GM18873 (cell line): ENCODE measurements around the gene C19orf53.

Experiments
- ATAC-seq: cut with Tn5 transposase; IDR thresholded peaks from one replicate; pipeline ENCODE4 v1.9.1; 2021; ENCODE audit warnings: mild to moderate bottlenecking, moderate library complexity, moderate number of reproducible peaks; ENCODE audit not compliant: unreplicated experiment, low FRiP score

The C19orf53 gene

DNA sequence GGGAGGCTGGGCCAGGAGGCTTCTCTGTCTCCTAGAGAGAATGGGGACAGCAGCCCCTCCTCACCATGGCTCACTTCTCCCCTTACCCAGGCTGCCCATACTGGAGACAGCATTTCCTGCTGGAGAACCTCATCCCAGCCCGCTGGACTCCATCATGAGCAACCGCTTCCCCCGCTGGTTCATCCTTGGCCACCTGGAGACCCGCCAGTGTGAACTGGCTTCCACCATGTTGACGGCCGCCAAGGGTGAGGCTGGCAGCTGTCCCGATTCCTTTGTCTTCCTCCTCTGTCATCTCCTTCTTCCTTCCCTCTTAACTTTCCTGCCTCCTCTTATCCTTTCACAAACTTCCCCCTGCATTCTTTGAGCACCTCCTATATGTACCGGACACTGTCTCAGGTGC lies 49.0 kb downstream of the C19orf53 start:
- ATAC-seq = no peak

DNA sequence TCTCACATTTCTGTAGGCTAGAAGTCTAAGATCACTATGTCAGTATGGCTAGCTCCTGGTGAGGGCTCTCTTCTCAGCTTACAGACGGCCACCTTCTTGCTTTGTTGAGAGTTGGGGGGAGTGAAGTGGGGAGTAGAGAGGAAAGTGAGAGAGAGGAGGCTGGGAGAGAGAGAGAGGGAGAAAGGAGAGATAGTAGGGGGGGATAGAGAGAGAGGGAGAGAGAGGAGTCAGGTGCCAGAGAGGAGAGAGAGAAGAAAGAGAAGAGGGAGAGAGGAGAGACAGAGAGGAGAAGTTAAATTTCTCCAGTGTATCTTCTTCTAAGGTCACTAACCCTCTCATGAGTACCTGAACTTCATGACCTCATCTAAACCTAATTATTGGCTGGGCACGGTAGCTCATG lies 49.6 kb downstream of the C19orf53 start:
- ATAC-seq = no peak

DNA sequence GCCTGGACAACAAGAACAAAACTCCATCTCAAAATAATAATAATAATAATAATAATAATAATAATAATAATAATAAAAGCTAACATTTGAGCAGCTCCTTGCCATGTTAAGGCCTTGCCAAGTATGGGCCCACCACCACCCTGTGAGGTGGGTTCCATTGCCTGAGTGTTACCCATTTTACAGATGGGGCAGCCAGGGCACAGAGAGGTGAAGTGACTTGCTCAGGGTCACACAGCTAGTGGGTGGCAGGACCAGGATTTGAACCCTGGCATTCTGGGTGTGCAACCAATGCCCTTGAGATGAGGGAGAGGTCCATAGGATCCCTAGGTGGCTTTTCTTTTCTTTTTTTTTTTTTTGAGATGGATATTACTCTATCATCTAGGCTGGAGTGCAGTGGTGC lies 50.4 kb downstream of the C19orf53 start:
- no peak for ATAC-seq

DNA sequence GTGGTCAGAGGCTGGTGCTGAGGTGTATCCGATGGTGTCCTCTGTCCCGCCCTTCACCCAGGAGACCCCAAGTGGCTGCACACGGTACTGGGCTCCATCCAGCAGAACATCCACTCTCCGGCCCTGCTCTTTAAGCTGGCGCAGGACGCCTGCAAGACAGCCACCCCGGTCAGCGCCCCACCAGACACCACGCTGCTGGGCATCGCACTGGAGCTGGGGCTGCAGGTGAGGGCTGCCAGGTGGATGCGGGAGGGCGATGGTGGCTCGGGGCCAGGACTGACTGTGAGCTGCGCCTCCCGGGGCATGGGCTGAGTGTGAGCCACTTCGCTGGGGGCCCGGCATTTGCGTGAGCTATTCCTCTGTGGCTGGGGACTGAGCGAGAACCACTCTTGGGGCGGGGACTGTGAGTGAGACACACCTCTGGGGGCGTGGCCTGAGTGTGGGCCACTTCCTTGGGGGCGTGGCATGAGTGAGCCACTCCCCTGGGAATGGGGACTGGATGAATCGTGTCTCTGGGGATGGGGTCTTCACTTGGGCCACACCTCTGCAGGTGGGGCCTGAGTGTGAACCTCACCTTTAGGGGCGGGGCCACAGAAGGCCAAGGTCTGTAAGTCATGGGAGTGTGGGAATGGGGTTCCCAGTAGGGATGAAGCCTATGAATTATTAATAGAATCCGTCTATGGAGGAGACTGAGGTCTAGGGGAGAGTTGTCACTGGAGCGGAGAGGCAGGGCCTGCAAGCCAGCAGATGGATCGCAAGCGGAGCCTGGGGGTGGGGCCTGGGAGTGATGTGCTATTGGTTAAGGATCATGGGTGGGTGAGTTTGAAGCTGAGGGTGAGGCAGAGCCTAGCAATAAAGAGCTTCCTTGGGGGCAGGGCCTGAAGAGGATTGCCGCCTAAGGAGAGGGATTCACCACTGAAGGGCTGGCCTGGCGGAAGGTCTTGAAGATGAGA lies 51.5 kb downstream of the C19orf53 start:
- no peak for ATAC-seq

DNA sequence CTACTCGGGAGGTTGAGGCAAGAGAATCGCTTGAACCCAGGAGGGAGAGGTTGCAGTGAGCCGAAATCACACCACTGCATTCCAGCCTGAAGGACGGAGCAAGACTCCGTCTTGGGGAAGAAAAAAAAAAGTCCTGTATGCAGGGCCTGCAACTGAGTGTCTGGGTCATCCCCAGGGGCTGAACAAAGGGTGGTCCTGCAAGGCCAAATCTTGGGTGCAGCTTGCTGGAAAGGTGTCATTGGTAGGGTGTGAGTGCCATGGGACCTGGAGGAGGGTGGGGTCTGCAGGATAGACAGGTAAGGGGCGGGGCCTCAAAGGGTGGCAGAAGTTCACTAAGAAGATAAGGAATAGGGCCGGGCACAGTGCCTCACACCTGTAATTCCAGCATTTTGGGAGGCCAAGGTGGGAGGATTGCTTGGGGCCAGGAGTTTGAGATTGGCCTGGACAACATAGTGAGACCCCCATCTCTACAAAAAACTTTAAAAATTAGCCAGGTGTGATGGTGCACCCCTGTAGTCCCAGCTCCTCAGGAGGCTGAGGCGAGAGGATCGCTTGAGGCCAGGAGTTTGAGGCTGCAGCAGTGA lies 52.5 kb downstream of the C19orf53 start:
- no peak for ATAC-seq

DNA sequence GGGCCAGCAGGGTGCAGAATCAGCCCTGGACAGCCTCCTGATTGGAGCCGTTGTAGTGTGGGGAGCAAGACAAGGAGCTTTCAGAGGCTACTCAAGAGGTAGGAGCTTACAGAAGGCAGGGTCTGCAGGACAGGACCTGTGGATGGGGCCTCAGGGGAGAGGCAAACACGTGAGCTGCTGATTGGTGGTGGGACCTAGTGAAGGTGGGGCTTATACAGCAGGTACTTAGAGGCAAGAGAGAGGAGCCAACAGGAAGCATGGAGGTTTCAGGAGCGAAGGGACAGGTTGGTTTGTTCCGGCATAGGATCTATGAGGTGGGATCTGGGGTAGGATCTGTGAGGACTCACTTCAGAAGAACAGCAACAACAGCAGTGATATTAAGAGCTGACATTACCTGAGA lies 53.4 kb downstream of the C19orf53 start:
- no peak for ATAC-seq
